Hippocampal formation (tissue), 2 donors: ENCODE measurements around the gene BBOX1.
"Not testable (repeated sequence)": the region's sequence is repeated elsewhere in the genome, so short reads cannot be mapped to it uniquely, and the experiment has no call there.

ENCODE experiments used
- DNase-seq, 2 donors: peaks; one replicate each; lab custom pipeline; 2025; lab: John Stamatoyannopoulos, UW

Gene BBOX1

GRCh38 chr11:27083782-27084181 lies 43.2 kb downstream of the BBOX1 start:
- no peak for DNase-seq

DNA sequence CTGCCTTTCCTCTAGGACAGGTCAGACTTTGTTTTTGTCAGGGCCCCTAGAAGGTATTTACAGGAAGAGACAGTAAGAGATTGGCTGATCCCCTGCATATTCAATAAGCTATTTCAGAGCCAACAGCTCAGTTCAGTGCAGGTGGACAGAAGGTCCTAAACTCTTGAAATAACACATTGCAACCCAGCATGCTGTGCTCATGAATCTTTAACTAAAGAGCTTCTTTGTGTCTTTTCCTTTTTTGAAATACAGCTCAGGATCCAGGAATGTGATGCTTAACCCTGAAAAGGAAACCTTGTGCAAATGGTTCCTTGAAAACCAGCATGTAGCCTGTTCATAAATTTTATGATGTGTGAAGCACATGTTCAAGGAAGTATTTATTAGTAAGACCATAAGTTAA lies 43.9 kb downstream of the BBOX1 start:
- DNase-seq, result no peak

GRCh38 chr11:27085111-27085510 lies 44.5 kb downstream of the BBOX1 start:
- no peak for DNase-seq

- DNase-seq, result no peak
These were observed 45.0 kb downstream of the BBOX1 start for GRCh38 chr11:27085605-27086004.

DNA sequence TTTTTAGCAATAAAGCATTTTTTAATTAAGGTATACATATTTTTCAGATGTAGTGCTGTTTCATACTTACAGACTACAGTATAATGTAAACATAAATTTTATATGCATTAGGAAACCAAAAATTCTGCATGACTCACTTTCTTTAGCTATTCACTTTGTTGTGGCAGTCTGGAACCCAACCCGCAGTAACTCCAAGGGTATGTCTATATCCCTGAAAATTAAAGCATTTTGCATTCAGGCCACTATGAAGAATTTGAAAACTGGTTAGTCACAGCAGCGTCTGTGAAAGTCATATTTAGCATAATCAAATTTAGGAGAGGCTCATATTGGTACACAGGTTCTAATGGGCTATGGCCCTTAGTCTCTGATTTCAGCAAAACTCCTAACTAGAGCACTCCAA lies 46.8 kb downstream of the BBOX1 start:
- no peak for DNase-seq

GRCh38 chr11:27088353-27088752 lies 47.7 kb downstream of the BBOX1 start:
- no peak for DNase-seq

- no peak for DNase-seq
These were observed 49.1 kb downstream of the BBOX1 start for GRCh38 chr11:27089746-27090145.

DNA sequence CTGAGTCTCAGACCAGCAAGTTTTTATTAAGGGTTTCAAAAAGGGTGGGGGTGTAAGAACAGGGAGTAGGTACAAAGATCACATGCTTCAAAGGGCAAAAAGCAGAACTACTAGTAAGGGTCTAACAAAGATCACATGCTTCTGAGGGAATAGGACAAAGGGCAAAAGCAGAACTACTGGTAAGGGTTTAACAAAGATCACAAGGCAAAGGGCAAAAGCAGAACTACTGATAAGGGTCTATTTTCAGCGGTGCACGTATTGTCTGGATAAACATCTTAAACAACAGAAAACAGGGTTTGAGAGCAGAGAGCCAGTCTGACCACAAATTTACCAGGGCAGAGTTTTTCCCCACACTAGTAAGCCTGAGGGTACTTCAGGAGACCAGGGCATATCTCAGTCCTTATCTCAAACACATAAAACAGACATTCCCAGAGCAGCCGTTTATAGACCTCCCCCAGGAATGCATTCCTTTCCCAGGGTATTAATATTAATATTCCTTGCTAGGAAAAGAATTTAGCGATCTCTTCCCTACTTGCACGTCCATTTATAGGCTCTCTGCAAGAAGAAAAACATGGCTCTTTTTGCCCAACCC lies 49.8 kb downstream of the BBOX1 start:
- not testable (repeated sequence) for DNase-seq

DNA sequence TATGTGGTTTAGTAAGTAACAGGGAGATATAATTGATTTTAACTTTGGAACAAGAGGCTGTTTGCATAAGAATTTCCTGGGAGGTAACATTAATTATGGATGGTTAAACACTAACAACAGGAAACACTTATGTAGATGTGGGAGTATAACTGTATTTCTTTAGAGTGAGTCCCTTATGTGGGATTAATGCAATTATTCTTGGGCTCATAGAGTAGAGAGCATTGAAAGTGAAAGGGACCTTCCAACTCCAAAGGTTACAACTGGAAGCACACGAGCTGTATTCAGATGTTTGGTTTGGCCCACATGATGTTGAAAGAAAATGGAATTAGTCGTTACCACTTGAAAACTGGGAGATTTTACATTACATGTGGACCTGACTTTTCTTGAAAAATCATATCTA lies 53.5 kb downstream of the BBOX1 start:
- no peak for DNase-seq

DNA sequence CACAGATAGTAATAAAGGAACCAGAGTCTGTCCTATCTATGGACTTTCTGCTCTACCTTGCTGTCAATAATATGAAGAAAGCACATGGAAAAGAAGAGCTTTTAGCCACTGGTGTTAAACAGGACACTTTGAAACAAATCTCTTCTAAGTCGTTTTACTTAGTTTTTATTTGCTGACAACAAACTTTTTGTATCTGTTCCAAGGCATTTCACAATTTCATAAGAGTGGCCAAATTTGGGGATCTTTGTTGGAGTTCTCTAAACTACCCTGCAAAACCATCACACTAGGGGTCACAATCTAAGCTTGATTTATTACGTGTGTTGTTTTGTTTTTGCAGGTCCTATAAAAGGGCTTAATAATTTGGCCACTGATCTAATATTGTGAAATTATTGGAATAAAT lies 54.4 kb downstream of the BBOX1 start:
- DNase-seq, result no peak

DNA sequence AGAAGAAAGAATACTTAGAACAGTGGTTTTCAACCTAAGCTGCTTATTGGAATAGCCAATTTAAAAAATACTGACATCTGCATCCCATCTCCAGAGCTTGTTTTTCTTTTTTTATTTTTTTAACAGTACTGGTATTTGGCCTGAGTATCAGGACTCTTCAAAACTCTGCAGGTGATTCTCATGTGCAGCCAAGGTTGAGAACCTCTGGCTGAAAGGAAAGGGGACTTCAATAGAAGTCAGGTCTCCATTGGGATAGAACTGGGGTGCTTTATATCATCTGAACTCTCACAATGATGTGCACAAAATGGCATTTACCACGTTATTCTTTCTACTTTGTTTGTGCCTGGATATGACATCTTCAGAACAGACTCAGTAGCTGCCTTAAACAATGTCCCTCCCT lies 55.3 kb downstream of the BBOX1 start:
- DNase-seq, result no peak

DNA sequence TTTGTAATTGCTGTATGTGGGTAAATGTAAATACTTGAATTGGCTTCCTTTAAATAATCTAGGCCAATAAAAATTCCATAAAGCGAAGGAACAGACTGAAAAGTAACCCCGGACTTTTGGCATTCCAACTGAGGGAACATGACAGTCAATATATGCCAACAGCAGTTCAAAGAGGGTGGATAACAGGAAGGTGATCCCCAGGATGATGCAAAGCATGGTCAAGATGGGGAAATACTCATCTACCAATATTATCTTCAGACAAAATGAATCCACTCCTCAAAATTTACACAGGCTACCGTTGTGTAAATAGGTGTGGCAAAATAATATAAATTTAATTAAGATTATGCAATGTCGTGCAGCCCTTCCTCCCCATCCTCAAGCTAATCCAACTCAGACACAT lies 56.9 kb downstream of the BBOX1 start:
- no peak for DNase-seq

DNA sequence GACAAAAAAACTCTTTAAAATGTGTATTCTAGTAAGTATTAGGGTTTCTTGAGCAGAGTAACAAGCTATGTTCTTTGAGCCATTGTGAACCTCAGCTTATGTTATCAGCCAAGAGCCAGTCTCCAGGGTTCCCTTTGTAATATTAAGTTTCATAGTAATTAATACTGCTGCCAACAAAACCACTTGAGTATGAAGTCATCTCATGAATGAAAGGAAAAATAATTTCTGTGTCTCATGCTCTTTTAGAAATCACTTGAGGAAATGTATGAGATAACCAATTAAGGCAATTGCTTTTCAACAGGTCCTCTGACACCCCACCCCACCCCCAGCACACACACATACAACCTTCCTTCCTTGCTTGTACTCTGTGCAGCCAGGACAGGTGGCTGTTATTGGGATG lies 59.9 kb downstream of the BBOX1 start:
- DNase-seq, result no peak

DNA sequence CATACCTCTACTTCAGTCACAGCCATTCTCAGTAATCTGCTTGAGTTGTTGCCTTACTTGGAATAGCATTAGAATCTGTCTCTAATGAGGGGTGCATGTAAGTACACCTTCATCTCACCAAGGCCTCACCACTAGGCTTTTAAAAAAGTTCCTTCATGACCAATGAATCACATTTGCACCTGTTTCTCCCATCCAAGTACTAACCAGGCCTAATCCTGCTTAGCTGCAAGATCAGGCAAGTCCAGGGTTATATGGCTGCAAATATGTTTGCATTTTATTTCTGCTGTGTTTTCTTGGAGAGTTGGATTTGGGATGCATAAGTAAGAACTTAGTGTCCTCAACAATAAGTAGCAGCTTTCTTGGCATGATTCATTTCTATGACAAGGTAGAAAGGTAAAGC lies 66.9 kb downstream of the BBOX1 start:
- DNase-seq, result no peak

DNA sequence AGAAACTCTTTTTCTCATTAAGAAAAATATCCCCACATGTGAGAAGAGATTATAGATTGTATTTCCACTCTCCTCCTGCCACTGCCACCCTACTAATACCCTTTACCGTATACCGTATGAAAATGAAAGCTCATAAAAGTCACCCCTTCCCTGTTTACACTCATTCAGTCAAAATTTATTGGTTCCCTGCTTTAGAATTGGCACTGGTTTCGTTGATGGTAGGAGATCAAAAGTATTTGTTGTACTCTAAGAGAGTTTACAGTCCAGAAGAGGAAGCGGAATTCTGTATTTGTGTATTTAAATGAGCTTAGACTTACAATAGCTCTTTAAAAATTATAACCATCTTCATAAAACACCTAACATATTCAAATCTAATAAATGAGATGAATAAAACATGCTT lies 68.2 kb downstream of the BBOX1 start:
- DNase-seq, result no peak

DNA sequence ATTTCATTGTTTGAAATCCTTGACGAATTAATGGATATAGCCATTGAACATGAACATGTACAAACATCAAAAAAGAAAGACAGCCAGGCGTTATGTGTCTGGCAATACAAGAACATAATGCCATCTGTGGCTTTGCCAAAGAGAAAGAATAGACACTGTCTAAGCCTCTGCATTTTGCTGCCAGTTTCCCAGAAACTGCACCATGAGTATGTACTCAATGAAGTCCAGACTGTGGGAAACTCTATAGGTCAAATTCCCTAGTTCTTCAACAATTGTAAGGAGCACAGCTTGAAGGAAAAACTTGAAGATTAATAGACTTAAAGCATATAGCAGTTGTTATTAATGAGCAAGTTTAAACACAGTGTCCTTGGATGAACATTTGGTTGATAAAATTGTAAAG lies 71.3 kb downstream of the BBOX1 start:
- DNase-seq, result no peak

DNA sequence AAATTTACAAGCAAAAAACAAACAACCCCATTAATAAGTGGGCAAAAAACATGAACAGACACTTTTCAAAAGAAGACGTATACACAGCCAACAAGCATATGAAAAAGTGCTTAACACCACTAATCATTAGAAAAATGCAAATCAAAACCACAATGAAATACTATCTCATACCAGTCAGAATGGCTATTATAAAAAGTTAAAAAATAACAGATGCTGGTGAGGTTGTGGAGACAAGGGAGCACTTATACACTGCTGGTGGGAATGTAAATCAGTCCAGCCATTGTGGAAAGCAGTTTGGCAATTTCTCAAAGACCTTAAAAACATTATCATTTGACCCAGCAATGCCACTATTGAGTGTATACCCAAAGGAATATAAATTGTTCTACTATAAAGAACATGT lies 72.3 kb downstream of the BBOX1 start:
- DNase-seq, result no peak

DNA sequence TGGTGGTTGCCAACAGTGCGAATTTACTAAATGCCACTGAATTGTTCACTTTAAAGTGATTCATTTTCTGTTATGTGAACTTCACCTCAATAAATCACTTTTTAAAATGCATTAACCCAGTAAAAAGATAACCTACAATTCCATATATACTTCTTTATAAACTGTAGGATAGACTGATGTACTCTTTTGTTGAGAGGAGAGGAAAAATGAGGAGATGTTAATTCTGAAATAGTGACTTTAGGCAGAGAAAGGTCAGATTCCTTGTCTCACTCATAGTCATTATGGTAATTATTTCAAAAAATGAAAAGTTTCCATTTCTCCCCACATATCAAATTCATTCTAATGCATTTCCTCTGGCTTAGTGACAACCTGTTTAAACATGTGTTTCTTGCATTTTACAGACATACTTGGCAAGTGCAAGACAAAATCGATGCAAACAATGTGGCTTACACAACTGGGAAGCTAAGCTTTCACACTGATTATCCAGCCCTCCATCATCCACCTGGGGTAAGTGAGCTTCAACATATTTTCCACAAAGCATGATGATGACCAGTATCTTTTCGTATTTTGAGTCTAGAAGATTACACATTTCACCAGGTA lies 74.5 kb downstream of the BBOX1 start:
- DNase-seq, result no peak

DNA sequence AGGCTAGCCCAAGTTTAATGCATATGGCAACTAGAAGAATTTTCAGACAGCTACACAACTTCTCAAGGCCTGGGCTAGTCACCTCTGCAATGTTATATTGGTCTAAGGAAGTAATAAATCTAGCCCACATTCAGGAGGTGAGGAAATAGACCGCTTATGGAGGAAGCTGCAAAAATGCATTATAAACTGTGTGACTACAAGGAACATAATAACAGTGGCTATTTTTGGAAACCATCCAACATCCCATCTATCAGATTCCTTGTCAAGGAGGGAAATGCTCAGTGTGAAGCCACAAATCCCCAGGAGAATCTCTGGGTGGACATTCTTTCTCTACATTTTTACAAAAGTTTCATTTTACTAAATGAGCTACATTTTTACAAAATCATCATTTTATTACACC lies 76.1 kb downstream of the BBOX1 start:
- no peak for DNase-seq

GRCh38 chr11:27118371-27118770 lies 77.8 kb downstream of the BBOX1 start:
- DNase-seq, result no peak

DNA sequence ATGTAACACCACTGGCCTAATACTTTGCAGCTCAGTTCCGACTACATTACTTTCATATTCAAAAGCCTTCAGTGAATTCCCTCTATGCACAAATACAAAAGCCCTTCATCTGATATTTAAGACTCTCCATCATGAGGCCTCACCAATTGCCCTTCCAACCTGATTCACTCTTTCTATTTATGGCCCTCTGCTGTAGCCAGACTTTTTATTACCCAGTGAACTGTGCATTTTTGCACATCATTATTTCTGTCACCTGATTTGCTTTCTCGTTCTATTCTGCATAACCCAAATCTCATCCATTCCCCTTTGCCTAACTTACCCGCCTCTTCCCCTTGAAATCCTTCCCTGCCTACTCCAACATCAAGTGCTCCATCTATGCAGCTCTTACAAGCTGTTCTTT lies 78.3 kb downstream of the BBOX1 start:
- DNase-seq, result no peak

DNA sequence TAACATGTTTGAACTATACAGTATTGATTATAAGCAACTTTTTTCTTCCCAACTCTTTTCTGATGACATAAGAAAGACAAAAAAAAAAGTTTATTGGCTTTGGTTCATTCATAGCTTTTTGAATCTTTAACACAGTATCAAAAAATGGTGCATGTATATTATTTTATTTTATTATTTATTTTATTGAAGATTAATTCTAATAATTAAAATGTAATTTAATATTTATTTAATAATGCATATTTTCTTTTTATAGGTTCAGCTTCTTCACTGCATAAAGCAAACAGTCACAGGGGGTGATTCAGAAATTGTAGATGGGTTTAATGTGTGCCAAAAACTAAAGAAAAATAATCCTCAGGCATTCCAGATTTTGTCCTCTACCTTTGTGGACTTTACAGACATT lies 78.8 kb downstream of the BBOX1 start:
- DNase-seq, result no peak

GRCh38 chr11:27120211-27120610 lies 79.6 kb downstream of the BBOX1 start:
- no peak for DNase-seq

DNA sequence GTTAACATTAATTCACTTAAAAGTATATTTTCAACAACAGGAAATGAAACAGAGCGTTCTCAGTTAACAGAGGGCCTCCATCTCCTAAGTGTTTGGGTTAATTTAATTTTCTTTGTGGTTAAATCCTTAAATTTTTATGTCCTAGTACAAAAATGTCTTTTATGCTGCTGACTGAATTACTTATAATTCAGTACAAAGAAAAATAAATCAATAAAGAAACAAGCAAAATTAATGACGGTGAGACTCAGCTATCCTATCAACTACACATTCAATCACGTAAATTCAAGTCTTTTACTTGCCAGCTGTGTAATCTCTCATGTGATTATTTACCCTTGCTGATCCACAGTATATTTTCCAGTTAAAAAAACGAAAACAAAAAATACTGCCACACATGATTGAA lies 81.4 kb downstream of the BBOX1 start:
- DNase-seq, result no peak
